Endothelial cell of umbilical vein (primary cell): ENCODE data around the gene DUSP8. TPM values are rescaled to one million over a fixed set of nuclear protein-coding genes. Genes with fewer than 3 reads are reported as not detected.

Experiments
- BruUV-seq: library from RNA; stranded (reverse); fragments of 400-500 nt; replicated peaks from 2 replicates; lab custom pipeline; 2021; lab: Mats Ljungman, UMichigan
- CTCF ChIA-PET: fragments of 300-600, 350-600 bp; sonication (Branson Sonifier 250); formaldehyde crosslinking; loops from one replicate; lab custom pipeline; 2021; ENCODE audit warnings: antibody characterized with exemption, inconsistent platforms; lab: Charles Lee
- POLR2A ChIA-PET: fragments of 300-600, 350-600 bp; sonication (Branson Sonifier 250); formaldehyde crosslinking; loops from one replicate; lab custom pipeline; 2021; ENCODE audit warnings: antibody characterized with exemption, inconsistent platforms; lab: Charles Lee
- DNase-seq: peaks from one replicate; pipeline ENCODE4 v3.0.0-alpha.2; 2011; ENCODE audit warnings: low read depth, low spot score
- FAIRE-seq: peaks from 2 replicates; lab custom pipeline; 2011; peaks lifted over from hg19 to GRCh38; lab: Jason Lieb, UNC
- H2AFZ ChIP-seq: 2 replicates; pipeline ENCODE4 v1.6.0; 2012; ENCODE audit warnings: low read depth, low read length, control low read depth, inconsistent platforms
- H3K27ac ChIP-seq: 2 replicates; pipeline ENCODE4 v1.5.1; 2011; ENCODE audit warnings: low read depth, mild to moderate bottlenecking, control low read depth, low read length, moderate library complexity; ENCODE audit not compliant: insufficient read depth
- H3K27me3 ChIP-seq, 2 experiments: 2 replicates each; pipeline versions ENCODE4 v1.6.0 to v1.6.1; 2011; ENCODE audit warnings: low read length in 2 of 2, mixed read lengths in 1 of 2; ENCODE audit not compliant: control insufficient read depth in 2 of 2, insufficient read depth in 2 of 2
- H3K36me3 ChIP-seq, 2 experiments: 2 replicates in 1 of 2; 3 replicates in 1 of 2; pipeline ENCODE4 v1.5.1; 2011; ENCODE audit warnings: low read length in 2 of 2, mild to moderate bottlenecking in 1 of 2, moderate library complexity in 1 of 2; ENCODE audit not compliant: control insufficient read depth in 2 of 2, insufficient read depth in 2 of 2; ENCODE audit errors: extremely low read depth in 1 of 2
- H3K4me1 ChIP-seq: 3 replicates; pipeline ENCODE4 v1.5.1; 2011; ENCODE audit warnings: mild to moderate bottlenecking, low read length; ENCODE audit not compliant: control insufficient read depth, insufficient read depth; ENCODE audit errors: extremely low read depth
- H3K4me2 ChIP-seq: 2 replicates; pipeline ENCODE4 v1.6.1; 2011; ENCODE audit warnings: low read length, control low read depth, mixed read lengths; ENCODE audit not compliant: insufficient read depth
- H3K4me3 ChIP-seq, 3 experiments: fragments of 200-600 bp in 1 of 3; sonication (generic), shearing (Covaris generic) in 1 of 3; replicated peaks in 1 of 3; 2 replicates each; pipeline ENCODE4 v1.5.1; 2011 to 2016; ENCODE audit warnings: control low read depth in 3 of 3, low read length in 3 of 3, mild to moderate bottlenecking in 2 of 3, inconsistent platforms in 1 of 3, low read depth in 1 of 3, moderate library complexity in 1 of 3; ENCODE audit not compliant: insufficient read depth in 1 of 3
- H3K79me2 ChIP-seq: 2 replicates; pipeline ENCODE4 v1.6.0; 2012; ENCODE audit warnings: low read length, inconsistent platforms; ENCODE audit not compliant: control insufficient read depth, insufficient read depth
- H3K9ac ChIP-seq: replicated peaks from 2 replicates; pipeline ENCODE3; 2011; ENCODE audit warnings: low read length, control low read depth; ENCODE audit not compliant: insufficient read depth; ENCODE audit errors: extremely low read depth
- H3K9me1 ChIP-seq: replicated peaks from 3 replicates; pipeline ENCODE4 v1.6.0; 2011; ENCODE audit warnings: mild to moderate bottlenecking, low read length; ENCODE audit not compliant: control insufficient read depth, insufficient read depth; ENCODE audit errors: extremely low read depth
- H3K9me3 ChIP-seq: replicated peaks from 2 replicates; pipeline ENCODE4 v1.5.1; 2012; ENCODE audit warnings: low read length, inconsistent platforms; ENCODE audit not compliant: control insufficient read depth, insufficient read depth
- H4K20me1 ChIP-seq: replicated peaks from 2 replicates; pipeline ENCODE3; 2011; ENCODE audit warnings: mild to moderate bottlenecking, low read length; ENCODE audit not compliant: control insufficient read depth, insufficient read depth; ENCODE audit errors: extremely low read depth
- CTCF ChIP-seq, 2 donors: IDR thresholded peaks; 1 replicate in 1 of 2; 2 replicates in 1 of 2; pipeline ENCODE4 v1.5.1; 2011; ENCODE audit warnings: low read length in 2 of 2, mild to moderate bottlenecking in 2 of 2, moderate library complexity in 2 of 2, control low read depth in 1 of 2, inconsistent platforms in 1 of 2, low read depth in 1 of 2; ENCODE audit not compliant: insufficient read depth in 1 of 2; ENCODE audit errors: extremely low read depth in 1 of 2
- EZH2 ChIP-seq: IDR thresholded peaks from 2 replicates; pipeline ENCODE4 v1.6.1; 2012; ENCODE audit warnings: borderline replicate concordance, low read depth, mild to moderate bottlenecking, moderate library complexity, low read length, inconsistent platforms; ENCODE audit not compliant: severe bottlenecking
- FOS ChIP-seq: IDR thresholded peaks from 2 replicates; pipeline ENCODE4 v1.6.1; 2011; ENCODE audit warnings: mild to moderate bottlenecking, low read length, moderate library complexity, borderline replicate concordance; ENCODE audit not compliant: insufficient read depth
- GATA2 ChIP-seq: IDR thresholded peaks from 2 replicates; pipeline ENCODE4 v1.7.0; 2011; ENCODE audit warnings: low read depth, mild to moderate bottlenecking, moderate library complexity, mixed read lengths, low read length; ENCODE audit not compliant: insufficient read length, insufficient read depth
- JUN ChIP-seq: IDR thresholded peaks from 2 replicates; pipeline ENCODE4 v1.6.1; 2011; ENCODE audit warnings: borderline replicate concordance, low read depth; ENCODE audit not compliant: insufficient read length, insufficient read depth
- MAX ChIP-seq: IDR thresholded peaks from 2 replicates; pipeline ENCODE4 v1.6.1; 2011; ENCODE audit not compliant: insufficient read depth, insufficient read length
- MYC ChIP-seq: IDR thresholded peaks from one replicate; pipeline ENCODE4 v1.6.1; 2011; ENCODE audit warnings: mild to moderate bottlenecking, low read depth, low read length
- POLR2A ChIP-seq: IDR thresholded peaks from 2 replicates; pipeline ENCODE4 v1.6.1; 2012; ENCODE audit warnings: low read depth, mild to moderate bottlenecking, control low read depth, low read length
- POLR2AphosphoS5 ChIP-seq: IDR thresholded peaks from 2 replicates; pipeline ENCODE4 v1.6.1; 2012; ENCODE audit warnings: low read depth, mild to moderate bottlenecking, control low read depth, low read length, moderate library complexity; ENCODE audit not compliant: insufficient read depth
- dilution Hi-C: fragments of 300-500 bp; cut with MboI; formaldehyde crosslinking; loops from one replicate; pipeline ENCODE4 v1.15.0; 2019; ENCODE audit warnings: low sequenced_read_pairs; ENCODE audit not compliant: extremely low pct_ligation_motif_present
- intact Hi-C: fragments of 100-400 bp; cut with micrococcal nuclease; formaldehyde crosslinking; loops from one replicate; pipeline ENCODE4 v1.10.0; 2022
- polyA plus RNA-seq, 4 experiments: library from polyadenylated mRNA; depleted of rRNA in 3 of 4; stranded (reverse) in 3 of 4; unstranded in 1 of 4; fragments of >200 nt; gene quantifications; 2 replicates each; pipeline versions ENCODE4 v1.2.1 to v1.2.3, GENCODE V29; 2011 to 2012; ENCODE audit warnings: missing spikeins in 1 of 4
- total RNA-seq: library from RNA; stranded (reverse); gene quantifications from 2 replicates; pipeline ENCODE4 v1.2.3, GENCODE V29; 2021

DUSP8 gene
- total and polyA plus RNA-seq, 2 donors (not counting 3 experiments of a cell fraction or from before 2014, with no cell fraction given) = 4.6 to 5.9 TPM

GRCh38 chr11:1561955-1562354, 10.1 kb downstream of the DUSP8 start:
- Histone ChIP-seq H3K9ac (no peak overlapping the region), H3K27me3 (no peaks in the 10 kb centered on the region), H3K9me3 (no peaks in the 10 kb centered on the region), H3K27ac (no peak overlapping the region), H3K9me1 (no peaks in the 10 kb centered on the region), H2AFZ (no peak overlapping the region), H3K4me1 (no peaks in the 10 kb centered on the region), H3K4me2 (no peak overlapping the region), H3K4me3 (no peak overlapping the region), H4K20me1 (no peaks in the 10 kb centered on the region), H3K36me3 (peaks cover 0 to 3% of the 10 kb centered on the region in 2 experiments), H3K79me2 (no peaks in the 10 kb centered on the region)
- DNase-seq (no peak), FAIRE-seq (no peak)
- dilution Hi-C loops = no loop called here
- POLR2A ChIA-PET = no interaction called here
- CTCF ChIA-PET = interaction anchor here (5.5 kb wide), 1 partner anchor 13 kb away, joined by 36 read pairs; no protein-coding TSS in a partner anchor
- BruUV-seq = no TSS peak
- intact Hi-C loops = no loop called here
- no peak for TF ChIP-seq POLR2AphosphoS5
- TF ChIP-seq MAX = no peak
- no peak for TF ChIP-seq CTCF (IDR thresholded peaks at IDR 0.05; ENCODE audit: extremely low read depth in 1 of 2, insufficient read depth in 1 of 2, low read depth in 1 of 2, low read length in 2 of 2)
- no peak for TF ChIP-seq FOS
- TF ChIP-seq POLR2A = no peak
- no peak for TF ChIP-seq MYC
- TF ChIP-seq JUN = no peak
- TF ChIP-seq EZH2 = no peak
- TF ChIP-seq GATA2 = no peak
